SU-DHL-6 (cell line): ENCODE results near the gene FAM107B.

Experiments
- H2AFZ ChIP-seq: fragments of 200-600 bp; sonication (generic); 2 replicates; pipeline ENCODE4 v1.6.1; 2014; ENCODE audit warnings: low read depth, mild to moderate bottlenecking, moderate library complexity, mixed read lengths, antibody characterized with exemption, low read length; ENCODE audit not compliant: severe bottlenecking
- H3F3A ChIP-seq: fragments of 200-600 bp; shearing (Covaris generic); 2 replicates; pipeline ENCODE4 v1.6.0; 2016; ENCODE audit warnings: antibody characterized with exemption, mild to moderate bottlenecking; ENCODE audit not compliant: insufficient read depth
- H3K27ac ChIP-seq: fragments of 200-600 bp; sonication (generic); 2 replicates; pipeline ENCODE4 v1.5.1; 2016; ENCODE audit warnings: low read depth, mild to moderate bottlenecking, low read length, moderate library complexity, mixed read lengths
- H3K27me3 ChIP-seq: fragments of 200-600 bp; sonication (generic), shearing (Covaris generic); 2 replicates; pipeline ENCODE4 v1.6.0; 2014; ENCODE audit warnings: mild to moderate bottlenecking, low read length
- H3K36me3 ChIP-seq: fragments of 200-600 bp; sonication (generic); 2 replicates; pipeline ENCODE4 v1.6.1; 2014; ENCODE audit warnings: mild to moderate bottlenecking, low read length, mixed read lengths
- H3K4me2 ChIP-seq: fragments of 300-600, 200-600 bp; shearing (Covaris generic), sonication (generic); 2 replicates; pipeline ENCODE4 v1.6.0; 2014; ENCODE audit warnings: low read length, low read depth, mild to moderate bottlenecking; ENCODE audit not compliant: poor library complexity, severe bottlenecking
- H3K4me3 ChIP-seq: fragments of 200-600 bp; sonication (generic); 2 replicates; pipeline ENCODE4 v1.5.1; 2014; ENCODE audit warnings: antibody characterized with exemption, low read length, mild to moderate bottlenecking, mixed read lengths; ENCODE audit not compliant: insufficient read depth, poor library complexity, severe bottlenecking
- H3K79me2 ChIP-seq: fragments of 200-600 bp; sonication (generic); 2 replicates; pipeline ENCODE4 v1.6.1; 2014; ENCODE audit warnings: mild to moderate bottlenecking, low read length, moderate library complexity; ENCODE audit not compliant: insufficient read depth
- H3K9ac ChIP-seq: fragments of 200-600 bp; sonication (generic); 2 replicates; pipeline ENCODE4 v1.7.0; 2014; ENCODE audit warnings: mild to moderate bottlenecking, low read length
- H3K9me2 ChIP-seq: fragments of 200-600 bp; sonication (generic); replicated peaks from 2 replicates; pipeline ENCODE4 v1.6.1; 2014; ENCODE audit warnings: low read length; ENCODE audit not compliant: insufficient read depth
- H3K9me3 ChIP-seq: fragments of 200-600 bp; sonication (generic); 2 replicates; pipeline ENCODE4 v1.6.1; 2014; ENCODE audit warnings: low read length, mixed read lengths; ENCODE audit not compliant: insufficient read depth
- H4K20me1 ChIP-seq: fragments of 200-600 bp; sonication (generic); 2 replicates; pipeline ENCODE4 v1.6.1; 2014; ENCODE audit warnings: low read depth, mild to moderate bottlenecking, antibody characterized with exemption, low read length, moderate library complexity, mixed read lengths
- EZH2phosphoT487 ChIP-seq: fragments of 200-600 bp; sonication (generic), shearing (Covaris generic); conservative IDR thresholded peaks from 2 replicates; pipeline ENCODE4 v1.6.1; 2018; ENCODE audit warnings: mild to moderate bottlenecking, antibody characterized with exemption, low read length, moderate library complexity, mixed read lengths
- TF ChIP-seq, protein P1 (sequence below): fragments of 200-600 bp; sonication (generic); IDR thresholded peaks from one replicate; pipeline ENCODE4 v1.5.1; 2017; ENCODE audit warnings: antibody characterized with exemption, mild to moderate bottlenecking, low read length, moderate library complexity; ENCODE audit not compliant: insufficient read depth, poor library complexity, severe bottlenecking

FAM107B gene

DNA sequence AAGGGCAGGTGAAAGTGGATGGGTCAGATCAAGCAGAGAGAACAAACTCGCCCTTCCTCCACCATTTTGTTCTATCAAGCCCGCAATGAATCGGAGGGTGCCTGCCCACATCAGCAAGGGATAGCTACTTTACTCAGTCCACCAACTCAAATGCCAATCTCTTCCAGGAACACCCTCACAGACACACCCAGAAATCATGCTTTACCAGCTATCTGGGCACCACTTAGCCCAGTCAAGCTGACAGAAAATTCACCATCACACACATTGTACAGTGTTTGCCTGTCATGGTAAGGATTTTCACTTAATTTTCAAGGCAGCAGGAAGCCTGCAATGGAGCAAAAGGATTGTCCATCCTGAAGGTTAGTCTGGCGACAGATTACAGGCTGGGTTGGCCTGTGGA lies 75.2 kb downstream of the FAM107B start:
- H3F3A ChIP-seq: no peaks in the 10 kb centered on the region
- H3K9me2 ChIP-seq: no peaks in the 10 kb centered on the region
- H3K9ac ChIP-seq: no peak overlapping the region
- no peak overlapping the region for H2AFZ ChIP-seq
- H3K79me2 ChIP-seq: no peaks in the 10 kb centered on the region
- no peak for TF ChIP-seq EZH2phosphoT487
- TF ChIP-seq, protein P1, sequence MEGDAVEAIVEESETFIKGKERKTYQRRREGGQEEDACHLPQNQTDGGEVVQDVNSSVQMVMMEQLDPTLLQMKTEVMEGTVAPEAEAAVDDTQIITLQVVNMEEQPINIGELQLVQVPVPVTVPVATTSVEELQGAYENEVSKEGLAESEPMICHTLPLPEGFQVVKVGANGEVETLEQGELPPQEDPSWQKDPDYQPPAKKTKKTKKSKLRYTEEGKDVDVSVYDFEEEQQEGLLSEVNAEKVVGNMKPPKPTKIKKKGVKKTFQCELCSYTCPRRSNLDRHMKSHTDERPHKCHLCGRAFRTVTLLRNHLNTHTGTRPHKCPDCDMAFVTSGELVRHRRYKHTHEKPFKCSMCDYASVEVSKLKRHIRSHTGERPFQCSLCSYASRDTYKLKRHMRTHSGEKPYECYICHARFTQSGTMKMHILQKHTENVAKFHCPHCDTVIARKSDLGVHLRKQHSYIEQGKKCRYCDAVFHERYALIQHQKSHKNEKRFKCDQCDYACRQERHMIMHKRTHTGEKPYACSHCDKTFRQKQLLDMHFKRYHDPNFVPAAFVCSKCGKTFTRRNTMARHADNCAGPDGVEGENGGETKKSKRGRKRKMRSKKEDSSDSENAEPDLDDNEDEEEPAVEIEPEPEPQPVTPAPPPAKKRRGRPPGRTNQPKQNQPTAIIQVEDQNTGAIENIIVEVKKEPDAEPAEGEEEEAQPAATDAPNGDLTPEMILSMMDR: no peak
- no peak overlapping the region for H3K4me2 ChIP-seq
- no peaks in the 10 kb centered on the region for H3K9me3 ChIP-seq
- H3K4me3 ChIP-seq: no peak overlapping the region
- no peaks in the 10 kb centered on the region for H3K27me3 ChIP-seq
- no peak overlapping the region for H3K27ac ChIP-seq
- H4K20me1 ChIP-seq: no peaks in the 10 kb centered on the region
- no peaks in the 10 kb centered on the region for H3K36me3 ChIP-seq

DNA sequence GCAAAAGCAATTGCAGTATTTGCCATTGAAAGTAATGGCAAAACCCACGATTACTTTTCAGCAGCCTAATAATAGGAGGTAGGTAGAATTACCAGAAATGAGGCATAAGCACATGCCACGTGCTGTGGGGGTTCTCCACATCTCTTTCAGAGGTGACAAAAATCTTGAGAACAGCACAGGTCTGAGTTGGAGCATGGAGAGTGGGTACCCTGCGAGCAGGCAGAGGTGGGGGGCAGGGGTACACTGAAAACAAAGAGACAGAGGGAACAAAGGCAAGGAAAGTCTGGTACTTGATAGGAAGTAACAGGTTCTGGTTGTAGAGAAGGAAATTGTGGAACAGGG lies 75.9 kb downstream of the FAM107B start:
- no peak overlapping the region for H2AFZ ChIP-seq
- H3K4me2 ChIP-seq: no peak overlapping the region
- no peaks in the 10 kb centered on the region for H3K27me3 ChIP-seq

DNA sequence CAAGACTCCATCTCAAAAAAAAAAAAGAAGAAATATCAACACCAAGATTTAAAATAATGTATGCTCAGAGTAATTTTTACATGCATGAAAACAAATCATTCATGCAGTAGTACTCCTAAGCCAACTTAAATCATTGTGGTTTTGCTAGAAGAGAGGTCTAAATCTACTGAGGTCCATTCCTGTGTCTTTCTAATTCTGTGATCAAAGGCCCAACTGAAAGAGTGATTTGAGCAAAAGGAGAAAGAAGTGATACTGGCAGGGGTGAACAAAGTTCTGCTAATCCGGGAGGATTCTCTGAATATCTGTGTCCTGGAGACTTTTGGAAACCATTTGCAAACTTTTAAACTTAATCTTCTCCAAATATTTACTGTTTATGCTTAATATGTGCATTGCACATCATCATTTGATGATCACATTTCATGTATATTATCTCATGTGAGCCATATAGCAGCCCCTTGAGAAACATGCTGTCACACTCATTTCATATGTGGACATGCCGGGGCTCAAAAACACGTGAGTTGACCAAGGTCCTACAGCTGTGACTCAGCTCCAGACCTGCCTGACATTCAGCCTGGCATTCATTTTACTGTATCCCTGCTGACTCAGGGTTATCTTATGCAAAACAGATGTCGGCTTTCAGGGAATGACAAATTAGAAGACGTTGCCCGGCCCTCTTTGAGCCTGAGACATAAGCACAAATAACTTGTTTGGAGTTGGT lies 76.4 kb downstream of the FAM107B start:
- H4K20me1 ChIP-seq: no peaks in the 10 kb centered on the region
- no peaks in the 10 kb centered on the region for H3K27me3 ChIP-seq
- H3K9me2 ChIP-seq: no peaks in the 10 kb centered on the region
- no peaks in the 10 kb centered on the region for H3F3A ChIP-seq
- no peak overlapping the region for H3K4me2 ChIP-seq
- H3K79me2 ChIP-seq: no peaks in the 10 kb centered on the region
- TF ChIP-seq, protein P1: no peak
- no peak for TF ChIP-seq EZH2phosphoT487
- no peaks in the 10 kb centered on the region for H3K36me3 ChIP-seq
- H3K9ac ChIP-seq: no peak overlapping the region
- H2AFZ ChIP-seq: no peak overlapping the region
- H3K27ac ChIP-seq: no peak overlapping the region
- H3K4me3 ChIP-seq: no peak overlapping the region
- no peaks in the 10 kb centered on the region for H3K9me3 ChIP-seq

More for the DNA sequence above, 75.9 kb downstream of the FAM107B start:
- no peaks in the 10 kb centered on the region for H3K36me3 ChIP-seq
- no peak overlapping the region for H3K27ac ChIP-seq
- TF ChIP-seq, protein P1: no peak
- no peak for TF ChIP-seq EZH2phosphoT487
- H3K9me3 ChIP-seq: no peaks in the 10 kb centered on the region
- H3K9ac ChIP-seq: no peak overlapping the region
- H3F3A ChIP-seq: no peaks in the 10 kb centered on the region
- H3K4me3 ChIP-seq: no peak overlapping the region
- no peaks in the 10 kb centered on the region for H3K79me2 ChIP-seq
- H3K9me2 ChIP-seq: no peaks in the 10 kb centered on the region
- H4K20me1 ChIP-seq: no peaks in the 10 kb centered on the region
